ENCODE measurements around the gene DPEP1. TPM values are rescaled to one million over a fixed set of nuclear protein-coding genes. Genes with fewer than 3 reads are reported as not detected.
"Not testable (repeated sequence)": the region's sequence is repeated elsewhere in the genome, so short reads cannot be mapped to it uniquely, and the experiment has no call there.

Gene DPEP1
- total RNA-seq, 1 experiment from 2014 or later, result 8.1 TPM

DNA sequence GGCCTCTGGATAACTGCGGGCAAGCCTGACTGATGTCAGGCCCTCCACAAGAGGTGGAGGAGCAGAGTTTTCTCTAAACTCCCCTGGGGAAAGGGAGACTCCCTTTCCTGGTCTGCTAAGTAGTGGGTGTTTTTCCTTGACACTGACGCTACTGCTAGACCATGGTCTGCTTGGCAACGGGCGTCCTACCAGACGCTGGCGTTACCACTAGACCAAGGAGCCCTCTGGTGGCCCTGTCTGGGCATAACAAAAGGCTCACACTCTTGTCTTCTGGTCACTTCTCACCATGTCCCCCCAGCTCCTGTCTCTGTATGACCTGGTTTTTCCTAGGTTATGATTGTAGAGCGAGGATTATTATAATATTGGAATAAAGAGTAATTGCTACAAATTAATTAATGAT, 53.6 kb downstream of the DPEP1 start:
- H3K4me3 ChIP-seq (ENCODE audit: low read depth, low read length); H3K27me3 Mint-ChIP-seq (ENCODE audit: insufficient read depth, unreplicated experiment); H3K4me3 Mint-ChIP-seq (ENCODE audit: unreplicated experiment); H3K36me3 ChIP-seq (ENCODE audit: control insufficient read depth, insufficient read depth, low read length); H3K27me3 ChIP-seq (replicated peaks; ENCODE audit: control insufficient read depth, insufficient read depth, low read length); H3K27ac Mint-ChIP-seq (ENCODE audit: unreplicated experiment); POLR2A ChIA-PET; CTCF ChIA-PET; H3K4me1 ChIP-seq; intact Hi-C loops (cut with micrococcal nuclease; ENCODE audit: unreplicated experiment); BruUV-seq (replicated peaks); H3K4me1 Mint-ChIP-seq (ENCODE audit: low read depth, unreplicated experiment): not testable (repeated sequence)
- H3K9me3 ChIP-seq, result peaks cover 12% of the 10 kb centered on the region
- DNase-seq, result peak in 1 of 2 experiments; percentile 54
- Mint-ChIP-seq H3K36me3 (ENCODE audit: insufficient read depth, unreplicated experiment) (peaks cover 39% of the 10 kb centered on the region), H3K9me3 (ENCODE audit: unreplicated experiment) (peaks cover 16% of the 10 kb centered on the region)
- TF ChIP-seq, protein P1, sequence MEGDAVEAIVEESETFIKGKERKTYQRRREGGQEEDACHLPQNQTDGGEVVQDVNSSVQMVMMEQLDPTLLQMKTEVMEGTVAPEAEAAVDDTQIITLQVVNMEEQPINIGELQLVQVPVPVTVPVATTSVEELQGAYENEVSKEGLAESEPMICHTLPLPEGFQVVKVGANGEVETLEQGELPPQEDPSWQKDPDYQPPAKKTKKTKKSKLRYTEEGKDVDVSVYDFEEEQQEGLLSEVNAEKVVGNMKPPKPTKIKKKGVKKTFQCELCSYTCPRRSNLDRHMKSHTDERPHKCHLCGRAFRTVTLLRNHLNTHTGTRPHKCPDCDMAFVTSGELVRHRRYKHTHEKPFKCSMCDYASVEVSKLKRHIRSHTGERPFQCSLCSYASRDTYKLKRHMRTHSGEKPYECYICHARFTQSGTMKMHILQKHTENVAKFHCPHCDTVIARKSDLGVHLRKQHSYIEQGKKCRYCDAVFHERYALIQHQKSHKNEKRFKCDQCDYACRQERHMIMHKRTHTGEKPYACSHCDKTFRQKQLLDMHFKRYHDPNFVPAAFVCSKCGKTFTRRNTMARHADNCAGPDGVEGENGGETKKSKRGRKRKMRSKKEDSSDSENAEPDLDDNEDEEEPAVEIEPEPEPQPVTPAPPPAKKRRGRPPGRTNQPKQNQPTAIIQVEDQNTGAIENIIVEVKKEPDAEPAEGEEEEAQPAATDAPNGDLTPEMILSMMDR (IDR thresholded peaks at IDR 0.05; ENCODE audit: insufficient read depth in 1 of 2, low read depth in 1 of 2, low read length in 1 of 2, severe bottlenecking in 1 of 2, unreplicated experiment in 1 of 2), result peak; percentile 11 to 35

DNA sequence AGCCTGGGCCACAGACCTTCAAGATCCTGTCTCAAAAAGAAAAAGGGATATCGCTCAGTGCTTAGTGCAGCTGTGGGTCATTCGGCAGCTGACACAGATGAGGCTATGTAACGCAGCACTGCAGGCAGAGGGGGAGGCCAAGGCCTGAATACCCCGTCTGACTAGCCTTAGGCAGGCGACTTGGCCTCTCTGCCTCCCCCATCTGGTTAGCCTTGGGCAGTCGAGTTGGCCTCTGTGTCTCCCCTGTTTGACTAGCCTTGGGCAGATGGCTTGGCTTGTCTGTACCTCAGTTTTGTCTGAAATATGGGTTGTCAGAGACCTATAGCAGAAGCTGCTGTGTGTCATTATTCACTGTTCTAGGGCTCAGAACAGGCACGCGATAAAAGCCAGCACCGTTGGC, 54.2 kb downstream of the DPEP1 start:
- BruUV-seq (replicated peaks), result no TSS peak
- CTCF ChIA-PET, result no interaction called here
- intact Hi-C loops (cut with micrococcal nuclease; ENCODE audit: unreplicated experiment), result no loop called here
- Mint-ChIP-seq H3K36me3 (ENCODE audit: insufficient read depth, unreplicated experiment) (peaks cover 33% of the 10 kb centered on the region), H3K4me3 (ENCODE audit: unreplicated experiment) (no peak overlapping the region), H3K27me3 (ENCODE audit: insufficient read depth, unreplicated experiment) (no peaks in the 10 kb centered on the region), H3K9me3 (ENCODE audit: unreplicated experiment) (peaks cover 16% of the 10 kb centered on the region), H3K4me1 (ENCODE audit: low read depth, unreplicated experiment) (no peaks in the 10 kb centered on the region), H3K27ac (ENCODE audit: unreplicated experiment) (no peak overlapping the region)
- Histone ChIP-seq H3K9me3 (peaks cover 12% of the 10 kb centered on the region), H3K36me3 (ENCODE audit: control insufficient read depth, insufficient read depth, low read length) (no peaks in the 10 kb centered on the region; the same call in 1 of the 2 replicates), H3K4me1 (no peaks in the 10 kb centered on the region), H3K27me3 (replicated peaks; ENCODE audit: control insufficient read depth, insufficient read depth, low read length) (no peaks in the 10 kb centered on the region), H3K4me3 (ENCODE audit: low read depth, low read length) (no peak overlapping the region)
- TF ChIP-seq, protein P1 (IDR thresholded peaks at IDR 0.05; ENCODE audit: insufficient read depth in 1 of 2, low read depth in 1 of 2, low read length in 1 of 2, severe bottlenecking in 1 of 2, unreplicated experiment in 1 of 2), result no peak
- no peak for DNase-seq
- POLR2A ChIA-PET, result no interaction called here

DNA sequence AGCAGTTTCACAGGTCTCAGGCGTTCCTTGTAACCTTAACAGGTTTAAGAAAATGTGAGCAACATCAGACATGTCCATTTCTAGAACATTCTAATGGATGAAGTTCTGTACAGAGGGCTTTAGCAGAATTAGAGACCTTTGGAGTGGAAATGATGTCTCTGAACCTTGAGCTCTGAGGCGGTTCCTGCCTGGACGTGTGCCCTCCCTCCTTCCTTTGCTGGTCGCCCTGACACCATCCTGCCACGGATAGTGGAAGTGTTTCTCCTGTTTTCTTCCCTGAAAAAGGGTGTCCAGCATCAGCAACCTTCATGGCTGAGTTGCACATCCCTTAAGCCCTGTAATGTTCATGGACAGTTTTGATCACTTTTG, 55.3 kb downstream of the DPEP1 start:
- DNase-seq, result no peak
- ChIA-PET CTCF (no interaction called here), POLR2A (no interaction called here)
- no peak overlapping the region for H3K4me3 Mint-ChIP-seq (ENCODE audit: unreplicated experiment)
- no peaks in the 10 kb centered on the region for H3K4me1 Mint-ChIP-seq (ENCODE audit: low read depth, unreplicated experiment)
- H3K27ac Mint-ChIP-seq (ENCODE audit: unreplicated experiment), result no peak overlapping the region
- H3K36me3 ChIP-seq (ENCODE audit: control insufficient read depth, insufficient read depth, low read length), result no peaks in the 10 kb centered on the region
- H3K36me3 Mint-ChIP-seq (ENCODE audit: insufficient read depth, unreplicated experiment), result peaks cover 21% of the 10 kb centered on the region
- no peaks in the 10 kb centered on the region for H3K4me1 ChIP-seq
- intact Hi-C loops (cut with micrococcal nuclease; ENCODE audit: unreplicated experiment), result no loop called here
- peaks cover 12% of the 10 kb centered on the region for H3K9me3 ChIP-seq
- H3K27me3 Mint-ChIP-seq (ENCODE audit: insufficient read depth, unreplicated experiment), result no peaks in the 10 kb centered on the region
- TF ChIP-seq, protein P1 (IDR thresholded peaks at IDR 0.05; ENCODE audit: insufficient read depth in 1 of 2, low read depth in 1 of 2, low read length in 1 of 2, severe bottlenecking in 1 of 2, unreplicated experiment in 1 of 2), result no peak
- peaks cover 16% of the 10 kb centered on the region for H3K9me3 Mint-ChIP-seq (ENCODE audit: unreplicated experiment)
- no peak overlapping the region for H3K4me3 ChIP-seq (ENCODE audit: low read depth, low read length)
- BruUV-seq (replicated peaks), result no TSS peak
- H3K27me3 ChIP-seq (replicated peaks; ENCODE audit: control insufficient read depth, insufficient read depth, low read length), result no peaks in the 10 kb centered on the region

Measured in Caco-2 (cell line).